HG03139 (cell line): ENCODE measurements around the gene CTXN1.
"Not testable (repeated sequence)": the region's sequence is repeated elsewhere in the genome, so short reads cannot be mapped to it uniquely, and the experiment has no call there.

Source experiments
- ATAC-seq: cut with Tn5 transposase; IDR thresholded peaks from one replicate; pipeline ENCODE4 v1.9.1; 2021; ENCODE audit not compliant: unreplicated experiment

CTXN1 gene

DNA sequence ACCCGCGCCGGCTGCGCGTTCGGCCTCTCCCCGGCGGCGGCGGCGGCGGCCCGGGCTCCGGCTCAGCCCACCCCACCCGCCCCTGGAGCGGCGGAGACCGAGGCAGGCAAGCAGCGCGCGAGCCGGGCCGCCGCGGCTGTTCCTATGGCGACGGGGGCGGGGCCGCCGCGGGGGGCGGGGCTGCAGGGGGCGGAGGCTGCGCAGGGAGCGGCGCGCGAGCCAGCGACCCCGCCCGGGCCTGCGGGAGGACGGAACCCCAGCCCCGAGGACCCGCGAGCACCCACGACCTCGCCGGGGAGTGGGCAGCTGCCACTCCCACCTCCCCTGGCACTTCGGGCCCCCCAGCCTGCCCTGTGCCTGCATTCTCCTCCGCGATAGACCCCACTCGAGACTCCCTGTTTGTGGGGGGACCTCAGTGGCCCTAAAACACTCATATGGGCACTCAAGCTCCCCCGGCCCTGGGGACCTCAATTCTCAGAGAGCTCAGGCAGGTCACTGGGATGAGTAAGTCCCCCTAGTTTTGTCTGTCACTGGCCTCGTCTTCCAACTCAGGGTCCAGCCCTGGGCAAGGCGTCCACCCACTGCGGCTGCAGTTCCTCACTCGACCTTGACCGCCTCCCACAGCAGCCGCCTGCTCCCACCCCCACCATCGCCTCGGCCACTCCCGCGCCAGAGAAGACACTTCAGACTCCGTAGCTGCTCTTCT is at the start of gene CTXN1:
Gene CTXN1, minus strand, starts transcription at position 115 of the 706 bp plus-strand sequence. CDS start 597 bp downstream, outside the sequence.
- no peak for ATAC-seq

DNA sequence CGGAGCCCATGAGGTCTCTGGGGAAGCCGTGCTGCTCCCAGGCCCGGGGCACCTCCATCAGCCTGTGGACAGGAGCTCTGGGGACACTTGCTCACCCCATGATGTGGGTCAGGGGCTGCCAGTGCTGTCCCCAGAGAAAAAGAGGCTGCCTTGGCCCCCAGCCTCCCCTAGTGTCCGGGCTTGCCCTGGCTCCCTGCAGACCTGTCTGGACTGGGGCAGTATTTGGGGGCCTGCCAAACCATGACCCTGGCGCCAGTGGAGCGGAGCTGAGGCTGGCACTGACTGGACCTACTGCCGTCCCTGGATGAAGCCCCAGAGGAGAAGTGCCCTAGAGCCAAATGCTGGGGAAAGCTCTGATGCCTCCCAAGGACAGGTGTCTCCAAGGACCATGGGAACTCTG is 49.1 kb upstream of the CTXN1 start:
- no peak for ATAC-seq

DNA sequence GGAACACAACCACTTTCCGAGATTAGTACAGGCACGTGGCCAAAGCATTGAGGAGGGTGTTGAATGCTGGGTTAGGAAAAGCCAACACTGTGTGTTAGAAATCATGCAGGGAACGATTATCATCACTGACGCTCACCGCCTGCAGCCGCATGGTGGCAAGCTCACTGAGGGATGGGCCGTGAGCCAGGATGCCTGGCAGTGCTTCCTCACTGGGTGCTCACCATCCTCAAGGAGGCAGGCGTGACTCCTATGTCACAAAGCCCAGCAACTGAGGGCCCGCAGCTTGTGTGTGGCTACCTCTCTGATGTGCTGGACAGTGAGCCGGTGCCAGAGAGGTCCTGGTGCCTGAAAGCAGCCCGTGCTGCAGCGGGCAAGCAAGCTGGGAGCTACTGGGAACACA is 47.9 kb upstream of the CTXN1 start:
- no peak for ATAC-seq

DNA sequence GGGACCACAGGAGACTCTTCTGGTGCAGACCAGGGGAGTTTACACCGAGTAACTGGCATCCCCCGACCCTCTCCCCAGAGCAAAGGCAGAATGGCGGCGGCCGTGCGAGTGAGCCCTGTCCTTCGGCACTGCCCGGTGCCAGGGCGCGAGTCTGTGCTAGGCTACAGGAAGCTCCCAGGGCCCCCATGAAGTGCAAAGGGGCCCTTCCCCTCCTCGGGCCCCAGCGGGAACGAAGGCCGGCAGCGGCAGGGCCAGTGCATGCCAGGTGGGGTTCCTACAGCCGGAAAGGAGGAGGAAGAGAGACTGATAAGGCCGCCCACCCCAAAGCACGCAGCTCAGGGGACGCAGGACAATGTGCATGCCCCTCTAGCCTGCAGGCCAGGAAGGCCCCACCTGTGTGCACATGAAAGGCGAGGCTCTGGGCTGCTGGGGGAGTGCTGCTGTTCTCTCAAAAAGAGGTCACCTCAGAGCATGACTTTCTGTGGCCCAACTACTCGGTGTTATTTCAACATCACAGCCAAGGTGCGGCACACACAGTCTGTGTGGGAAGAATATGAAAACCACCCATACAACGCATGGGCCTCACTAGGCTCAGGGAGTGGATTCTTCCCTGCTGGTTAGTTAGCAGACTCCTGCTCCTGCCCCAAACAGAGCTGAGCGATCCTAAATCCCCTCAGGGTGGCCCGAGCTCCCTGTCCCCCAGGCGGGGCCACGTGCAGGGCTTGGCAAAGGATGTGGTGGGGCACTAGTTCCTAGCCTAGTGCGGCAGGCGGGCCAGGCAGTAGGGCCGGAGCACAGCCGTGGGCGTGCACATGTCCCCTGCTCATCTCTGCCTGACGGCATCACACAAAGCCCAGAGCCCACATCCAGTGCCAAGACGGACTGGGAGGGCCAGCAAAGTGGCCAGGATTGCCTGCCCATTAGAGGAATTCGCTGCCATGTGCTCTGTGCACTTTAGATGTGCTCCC is 45.9 kb upstream of the CTXN1 start:
- ATAC-seq: no peak

DNA sequence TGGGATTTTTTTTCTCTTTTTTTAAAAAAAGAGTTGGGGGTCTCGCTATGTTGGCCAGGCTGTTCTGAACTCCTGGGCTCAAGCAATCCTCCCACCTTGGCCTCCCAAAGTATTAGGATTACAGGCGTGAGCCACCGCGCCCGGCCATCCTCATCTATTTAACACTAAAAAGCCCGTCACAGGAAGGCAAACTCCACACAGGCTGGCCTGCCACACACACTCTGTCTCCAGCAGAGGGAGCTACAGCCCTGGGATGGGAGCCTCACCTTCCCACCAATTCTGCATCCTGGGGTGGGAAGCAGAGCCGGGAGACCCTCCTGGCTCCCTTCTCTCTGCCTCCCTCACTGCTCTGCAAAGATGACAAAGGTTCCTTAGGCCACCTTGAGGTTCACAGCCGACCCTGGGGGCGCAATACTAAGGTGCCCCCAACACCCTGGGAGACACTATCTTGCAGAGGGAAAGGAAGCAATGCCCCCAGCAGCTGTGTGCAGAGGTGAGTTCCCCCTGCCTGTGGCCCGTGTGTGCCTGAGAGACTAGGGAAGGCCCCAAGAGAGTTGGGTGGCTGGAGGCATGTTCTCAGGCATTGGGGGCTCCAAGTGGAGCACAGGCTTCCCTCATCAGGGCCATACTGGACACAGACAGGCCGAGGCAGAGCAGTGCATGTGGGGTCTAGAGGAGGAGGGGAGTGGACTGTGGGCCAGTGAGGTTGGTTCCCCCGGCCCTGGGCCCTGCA is 44.9 kb upstream of the CTXN1 start:
- ATAC-seq: no peak

DNA sequence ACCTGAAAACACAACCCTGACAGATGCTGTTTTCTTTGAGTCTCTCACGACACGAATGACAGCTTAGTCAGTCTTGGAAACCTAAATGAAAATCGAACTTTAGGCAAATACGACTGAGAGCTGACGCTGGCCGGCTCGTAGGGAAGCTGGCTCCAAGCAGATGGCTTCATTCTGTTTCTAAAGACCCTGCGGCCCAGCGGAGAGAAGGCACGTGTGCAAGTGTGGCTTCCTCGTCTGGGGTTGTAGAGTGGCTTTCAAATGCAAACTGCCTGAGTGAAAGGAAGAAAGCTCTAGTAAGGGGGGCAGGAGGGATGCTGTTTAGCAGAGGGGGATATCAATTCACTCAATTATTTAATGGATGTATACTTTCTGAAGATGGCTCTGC is 43.6 kb upstream of the CTXN1 start:
- no peak for ATAC-seq

DNA sequence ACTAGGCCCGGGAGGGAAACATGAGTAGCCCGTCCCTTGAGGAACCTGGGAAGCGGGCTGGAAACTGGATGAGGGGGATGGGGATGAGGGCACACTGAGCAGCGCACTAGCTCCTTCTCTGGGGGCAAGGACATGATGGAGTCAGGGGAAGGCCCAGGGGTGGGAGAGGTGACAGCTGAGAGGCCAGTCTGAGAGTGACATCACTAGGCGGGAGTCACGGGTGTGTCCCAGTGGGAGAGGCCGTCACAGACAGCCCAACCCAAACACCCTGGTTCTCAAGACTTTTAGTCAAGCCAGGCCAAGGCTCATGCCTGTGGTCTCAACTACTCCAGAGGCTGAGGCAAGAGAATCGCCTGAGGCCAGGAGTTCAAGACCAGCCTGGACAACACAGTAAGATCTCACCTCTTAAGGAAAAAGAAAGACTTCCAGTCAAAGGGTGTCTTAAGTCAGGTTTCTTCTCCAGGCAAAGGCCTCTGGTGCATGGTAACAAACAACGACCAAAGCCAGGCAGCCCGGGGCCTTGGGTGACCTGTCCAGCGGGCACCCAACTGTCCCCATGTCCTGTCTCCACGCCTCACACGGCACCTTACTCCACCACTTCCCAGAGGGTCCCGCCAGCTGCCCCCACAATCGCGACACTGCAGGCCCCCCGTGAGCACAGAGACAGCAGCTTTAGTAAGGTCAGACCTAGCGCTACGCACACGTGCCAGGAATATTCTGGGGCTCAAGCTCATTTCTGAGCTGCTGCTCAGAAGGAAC is 43.0 kb upstream of the CTXN1 start:
- ATAC-seq: no peak

DNA sequence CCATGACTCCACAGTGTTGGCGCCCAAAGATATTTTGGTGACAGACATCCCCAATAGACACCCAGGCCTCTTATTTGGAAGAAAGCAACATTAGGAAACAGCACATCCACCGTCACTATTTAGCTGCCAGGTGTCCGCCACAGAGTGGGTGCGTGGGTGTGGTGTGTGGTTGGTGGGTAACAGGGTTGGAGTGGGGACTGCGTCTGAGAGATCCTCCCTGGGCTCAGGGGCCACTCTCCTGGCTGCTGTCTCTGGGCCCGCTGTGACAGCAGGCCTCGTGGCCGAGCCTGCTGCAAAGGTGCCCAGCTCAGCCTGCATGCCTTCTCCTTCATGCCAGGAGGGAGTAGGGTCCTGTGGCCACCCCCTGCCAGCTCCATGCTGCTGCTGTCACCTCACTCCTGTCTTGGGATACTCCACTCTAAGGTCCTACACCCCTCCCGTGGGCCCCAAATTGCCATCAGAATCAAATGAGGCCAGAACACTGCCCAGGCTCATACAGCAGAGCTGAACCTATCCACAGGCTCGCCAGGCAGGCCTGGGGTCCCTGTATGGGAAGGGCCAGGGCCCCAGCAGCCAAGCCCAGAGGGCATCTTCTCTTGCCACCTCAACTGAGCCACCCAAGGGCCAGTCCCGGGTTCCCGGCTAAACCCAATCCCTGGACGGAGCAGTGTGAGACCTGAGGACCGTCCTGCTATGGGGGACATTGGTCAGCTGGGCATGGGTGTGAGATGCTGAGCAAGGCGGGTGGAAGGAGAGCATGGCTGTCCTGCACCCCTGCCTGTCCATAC is 42.3 kb upstream of the CTXN1 start:
- no peak for ATAC-seq

DNA sequence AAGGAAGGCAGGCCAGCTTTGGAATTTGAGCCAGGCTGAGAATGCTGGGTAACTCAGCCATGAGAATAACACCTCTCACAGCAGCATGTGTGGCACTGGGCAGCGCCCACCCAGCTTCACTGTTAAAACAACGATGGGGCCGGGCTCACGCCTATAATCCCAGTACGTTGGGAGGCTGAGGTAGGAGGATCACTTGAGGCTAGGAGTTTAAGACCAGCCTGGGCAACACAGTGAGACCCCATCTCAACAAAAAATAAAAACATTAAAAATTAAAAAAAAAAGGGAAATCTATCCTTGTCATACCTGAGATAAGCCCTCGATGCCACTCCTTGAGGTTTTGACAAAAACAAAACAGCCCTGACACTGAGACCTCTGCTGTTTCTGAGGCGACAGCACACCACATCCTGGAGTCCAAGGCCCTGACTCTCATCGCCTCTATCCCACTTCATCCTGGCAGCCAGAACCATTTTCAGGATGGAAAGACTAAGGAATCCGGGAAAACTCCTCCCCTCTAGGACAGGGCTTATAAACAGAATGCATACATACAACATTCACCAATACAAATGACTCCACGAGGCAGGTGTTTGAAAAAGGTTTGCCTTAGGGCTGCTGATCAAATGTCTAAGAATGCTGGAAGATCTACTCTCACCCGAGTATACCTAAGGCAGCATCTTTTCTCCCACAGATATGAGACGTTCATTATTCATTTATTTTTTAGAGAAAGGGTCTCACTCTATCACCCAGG is 40.2 kb upstream of the CTXN1 start:
- no peak for ATAC-seq

DNA sequence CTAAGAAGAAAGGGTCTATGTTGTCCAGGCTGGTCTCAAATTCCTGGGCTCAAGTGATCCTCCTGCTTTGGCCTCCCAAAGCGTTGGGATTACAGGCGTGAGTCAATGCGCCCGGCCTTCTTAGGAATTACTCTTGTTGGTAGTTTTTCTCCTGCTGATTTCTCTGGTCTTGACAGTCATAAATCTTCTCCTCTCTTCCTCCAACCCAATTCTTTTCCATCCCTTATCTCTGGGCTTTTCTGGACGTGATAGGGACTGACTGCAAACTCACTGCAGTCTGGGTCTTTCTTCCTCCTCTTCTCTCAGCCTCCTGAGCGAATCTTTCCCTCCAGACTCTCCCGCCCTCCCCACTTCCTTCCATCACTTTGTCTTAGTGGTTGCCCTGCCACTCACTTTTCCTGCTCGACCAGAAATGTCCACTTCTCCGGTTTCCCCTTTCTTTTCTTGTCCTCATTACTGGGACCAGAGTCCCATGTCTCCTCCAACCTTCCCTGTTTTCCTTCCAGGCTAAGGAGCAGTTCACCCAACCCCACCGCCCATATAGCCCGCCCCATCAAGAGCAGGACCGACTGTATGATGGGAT is 39.4 kb upstream of the CTXN1 start:
- ATAC-seq: no peak

DNA sequence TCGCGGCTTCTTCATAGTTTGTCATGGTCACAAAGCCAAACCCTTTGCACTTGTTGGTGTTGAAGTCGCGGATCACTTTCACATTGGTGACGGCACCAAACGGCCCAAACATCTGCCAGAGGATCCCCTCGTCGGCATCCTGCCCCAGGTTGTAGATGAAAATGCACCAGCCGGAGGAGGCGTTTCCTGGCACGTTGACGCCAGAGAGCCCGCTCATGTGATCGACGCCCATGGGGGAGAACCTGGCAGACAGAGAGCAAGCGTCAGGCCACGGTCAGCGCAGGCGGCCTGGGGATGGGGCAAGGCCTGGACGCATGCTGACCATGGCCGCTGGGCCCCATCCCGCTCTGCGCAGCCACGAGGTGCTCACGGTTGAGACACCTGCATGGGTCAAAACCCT is 37.6 kb upstream of the CTXN1 start:
- no peak for ATAC-seq

DNA sequence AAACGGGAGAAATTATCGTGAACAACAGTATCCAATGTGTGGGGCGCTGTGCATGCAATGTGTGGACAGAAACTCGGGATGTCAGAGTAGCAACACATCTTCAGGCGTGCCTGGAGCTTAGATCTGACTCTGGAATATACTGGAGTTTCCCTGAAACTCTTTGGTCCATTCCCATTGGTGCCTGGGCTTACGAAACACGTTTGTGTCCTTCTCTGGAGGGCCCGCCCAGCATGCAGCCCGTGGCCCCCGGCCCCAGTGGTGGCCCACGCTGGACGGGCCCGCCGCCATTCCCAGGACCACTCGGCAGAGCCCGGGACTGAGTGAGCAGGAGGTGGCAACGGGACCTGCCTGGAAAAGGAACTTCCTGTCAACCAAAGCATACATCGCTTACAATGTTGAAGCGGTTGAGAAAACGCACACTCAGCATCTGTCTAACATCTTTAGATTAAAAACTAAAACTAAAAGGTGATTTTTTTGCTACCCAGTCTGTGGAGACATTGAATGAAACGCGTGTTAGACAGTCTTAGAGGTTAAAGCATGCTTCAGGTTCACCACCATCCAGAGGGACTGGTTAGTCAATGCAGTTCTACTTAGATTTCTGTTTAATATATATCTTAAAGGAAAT is 36.8 kb upstream of the CTXN1 start:
- no peak for ATAC-seq

DNA sequence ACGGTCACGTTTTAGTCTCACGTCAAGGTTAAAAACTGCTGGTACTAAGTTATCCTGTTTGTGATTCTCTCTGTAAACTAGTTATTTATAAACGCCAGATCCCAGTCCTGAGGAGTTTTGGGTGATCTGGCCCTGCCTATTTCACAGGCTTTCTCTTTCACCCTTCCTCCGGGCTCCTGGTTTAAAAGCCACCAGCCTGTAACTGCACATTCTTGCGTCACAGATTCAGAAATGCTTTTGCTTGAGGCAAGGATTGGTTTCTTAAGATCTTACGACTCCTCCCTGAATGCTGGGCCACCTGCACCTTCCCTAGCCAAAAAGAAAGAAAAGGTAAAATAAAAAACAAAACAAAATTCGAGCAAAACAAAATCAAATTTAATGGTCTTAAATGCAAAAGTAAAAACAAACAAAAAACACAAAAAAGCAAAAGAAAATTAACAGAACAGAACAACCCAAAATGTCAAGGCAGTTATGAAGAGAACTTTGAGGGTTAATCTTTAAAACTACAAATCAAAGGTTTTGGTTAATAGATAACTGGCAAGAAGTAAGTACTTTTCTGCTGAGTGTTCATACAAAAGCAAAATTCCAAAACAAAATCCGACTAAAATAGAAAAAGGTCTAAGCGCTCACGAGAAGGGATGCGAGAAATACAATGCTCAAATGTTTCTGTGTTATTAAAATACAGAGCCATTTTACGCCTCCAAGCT is 36.1 kb upstream of the CTXN1 start:
- no peak for ATAC-seq

DNA sequence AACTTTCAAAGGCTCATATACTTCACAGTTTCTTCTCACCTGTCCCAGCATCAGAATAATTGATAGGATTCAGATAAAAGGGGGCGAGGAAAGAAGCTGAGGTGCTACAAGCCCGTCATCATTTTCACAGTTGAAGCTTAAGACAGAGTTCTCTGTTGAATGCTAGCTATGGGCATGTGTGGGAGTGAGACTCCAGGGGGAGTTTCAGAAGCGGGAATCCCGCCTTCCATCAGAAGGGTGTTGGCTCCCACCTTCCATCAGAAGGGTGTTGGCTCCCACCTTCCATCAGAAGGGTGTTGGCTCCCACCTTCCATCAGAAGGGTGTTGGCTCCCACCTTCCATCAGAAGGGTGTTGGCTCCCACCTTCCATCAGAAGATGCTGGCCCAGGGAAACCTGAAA is 35.1 kb upstream of the CTXN1 start:
- ATAC-seq: not testable (repeated sequence)

DNA sequence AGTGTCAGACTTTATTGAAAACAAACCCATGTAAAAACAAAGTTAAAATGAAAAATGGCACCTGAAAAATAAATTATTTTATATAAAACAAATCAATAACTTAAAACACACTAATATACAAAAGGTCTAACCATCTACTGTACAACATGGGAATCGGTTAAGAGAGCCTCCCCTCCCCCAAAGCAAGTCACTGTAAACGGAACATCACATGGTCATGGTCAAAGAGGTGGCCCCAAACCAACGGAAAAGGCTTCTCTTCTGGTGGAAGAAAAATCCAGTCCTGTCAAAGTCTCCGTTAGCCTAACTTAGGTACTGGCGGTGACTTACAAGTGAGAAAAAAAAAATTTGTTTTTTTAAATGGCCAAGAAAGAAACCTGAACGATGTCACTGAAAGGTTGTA is 33.3 kb upstream of the CTXN1 start:
- ATAC-seq: no peak

DNA sequence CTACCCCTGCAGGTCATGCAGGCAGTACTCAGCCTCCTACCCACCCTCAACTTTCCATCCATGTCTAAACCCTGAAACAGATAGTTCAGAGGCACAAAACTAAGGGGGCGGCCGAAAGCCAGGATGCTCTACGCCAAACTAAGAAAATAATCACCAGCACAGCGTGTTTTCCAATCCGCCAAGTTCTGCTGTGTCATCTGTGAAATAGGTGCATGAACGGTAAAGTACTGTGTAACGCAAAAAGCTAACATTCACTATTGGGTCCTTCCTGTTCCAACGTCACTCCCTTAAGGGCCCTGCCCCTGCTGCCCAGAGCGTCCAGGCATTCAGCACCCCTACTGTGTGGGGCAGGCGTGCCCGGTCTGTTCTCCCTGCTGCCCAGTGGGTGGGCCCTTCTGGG is 29.8 kb upstream of the CTXN1 start:
- no peak for ATAC-seq

DNA sequence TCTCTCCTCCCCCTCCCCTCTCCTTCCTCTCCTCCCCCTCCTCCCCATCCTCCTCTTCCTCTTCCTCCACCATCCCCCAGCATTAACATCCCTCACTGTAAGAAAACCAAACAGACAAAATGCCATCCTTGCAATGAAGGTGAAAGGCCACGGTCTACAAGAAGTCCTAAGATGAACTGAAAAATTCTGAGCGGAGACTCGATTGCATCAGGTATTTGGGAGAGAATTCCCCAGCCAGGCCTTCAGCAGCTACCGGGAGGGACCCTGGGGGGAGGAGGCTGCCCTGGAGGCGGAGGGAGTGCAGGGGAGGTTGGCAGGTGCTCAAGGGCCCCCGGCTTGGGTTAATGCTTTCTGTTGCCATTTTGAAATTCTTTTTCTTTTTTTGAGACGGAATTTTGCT is 27.6 kb upstream of the CTXN1 start:
- ATAC-seq: no peak

DNA sequence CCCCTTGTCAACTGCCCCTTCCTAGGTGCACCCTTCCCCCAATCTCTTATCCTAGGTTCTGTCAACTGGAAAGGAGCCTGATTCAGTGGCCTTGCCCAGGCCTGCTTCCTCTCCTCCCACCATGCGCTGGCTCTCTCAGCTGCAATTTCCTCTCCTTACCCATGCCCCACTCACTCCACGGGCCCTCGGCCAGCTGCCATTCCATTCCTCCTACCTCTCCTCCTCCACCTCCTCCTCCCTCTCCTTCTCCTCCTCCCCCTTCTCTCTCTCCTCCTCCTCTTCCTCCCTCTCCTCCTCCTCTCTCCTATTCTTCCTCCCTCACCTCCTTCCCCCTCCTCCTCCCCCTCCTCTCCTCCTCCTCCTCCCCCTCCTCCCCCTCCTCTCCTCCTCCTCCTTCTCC is 27.1 kb upstream of the CTXN1 start:
- no peak for ATAC-seq
